ENCODE measurements around the gene MRM1. TPM values are rescaled to one million over a fixed set of nuclear protein-coding genes. Genes with fewer than 3 reads are reported as not detected.

Gene MRM1
- polyA plus RNA-seq, 2 donors, result 4.6 to 6.1 TPM

- Histone ChIP-seq H3K27me3 (ENCODE audit: control insufficient read depth in 1 of 2, insufficient read depth in 2 of 2, low read length in 2 of 2) (peaks cover 6 to 24% of the 10 kb centered on the region in 2 donors), H3K4me3 (ENCODE audit: low read depth in 1 of 2, low read length in 2 of 2) (peak overlapping the region; percentile 4 to 23), H3K9me3 (ENCODE audit: control insufficient read depth in 2 of 2, insufficient read depth in 1 of 2, low read depth in 1 of 2, low read length in 1 of 2) (no peaks in the 10 kb centered on the region), H3K4me1 (ENCODE audit: control insufficient read depth in 2 of 2, insufficient read depth in 2 of 2, low read length in 1 of 2) (peaks cover 0 to 8% of the 10 kb centered on the region in 2 donors), H3K27ac (ENCODE audit: low read depth in 2 of 2, low read length in 1 of 2) (no peak overlapping the region), H3K36me3 (ENCODE audit: control insufficient read depth in 2 of 2, insufficient read depth in 2 of 2, low read length in 1 of 2) (no peaks in the 10 kb centered on the region)
- 4 to 5% methylated on average over 38 to 43 of the region's 43 CpGs for WGBS, 2 donors
Measured at GRCh38 chr17:36641331-36641876, 40.0 kb downstream of the MRM1 start.

DNA sequence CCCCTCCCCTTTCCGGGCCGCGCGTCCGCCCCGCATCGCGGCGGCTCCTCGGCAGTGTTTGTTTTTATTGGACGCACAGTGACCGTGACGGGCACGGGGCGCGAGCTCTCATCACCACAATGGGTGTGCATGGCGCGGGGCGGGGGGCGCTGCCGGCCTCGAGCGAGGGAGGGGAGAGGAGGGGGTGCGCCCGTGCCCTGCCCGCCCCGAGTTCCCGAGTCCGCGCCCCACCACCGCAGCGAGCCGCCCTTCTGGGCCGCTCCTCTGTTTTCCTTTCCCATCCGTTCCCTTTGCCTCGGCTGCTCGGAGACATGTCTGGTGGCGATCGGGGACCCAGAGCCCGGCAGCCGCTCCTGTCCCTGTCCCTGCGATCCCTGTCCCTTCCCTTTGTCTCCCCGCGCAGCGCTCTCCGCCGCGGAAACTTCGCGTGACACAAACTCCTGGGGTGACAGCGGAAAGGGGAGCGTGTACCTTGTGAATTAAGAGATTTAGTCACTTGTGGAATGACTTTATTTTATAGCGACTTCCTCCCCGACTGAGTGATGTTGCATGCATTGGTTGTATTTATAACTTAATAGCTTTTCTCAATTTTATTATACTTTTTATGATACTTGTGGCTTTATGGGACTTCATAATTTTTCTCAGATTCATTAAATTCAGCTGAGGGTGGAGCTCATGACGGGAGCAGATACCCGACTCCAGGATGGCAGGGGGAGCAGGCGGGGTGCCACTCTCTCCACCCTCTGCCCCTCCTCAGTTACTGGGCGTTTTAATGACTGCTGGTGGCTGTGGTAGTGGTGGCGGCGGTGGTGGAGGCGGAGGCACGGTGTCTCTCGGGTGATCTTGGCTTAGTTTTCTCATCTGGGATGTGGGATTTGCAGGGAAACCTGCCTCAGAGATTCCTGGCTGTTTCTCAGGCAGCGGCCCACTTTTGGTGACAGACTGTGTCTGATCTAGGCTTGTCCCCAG lies 40.8 kb downstream of the MRM1 start:
- Histone ChIP-seq H3K4me3 (ENCODE audit: low read depth in 1 of 2, low read length in 2 of 2) (peak overlapping the region in 1 of 2 donors; percentile 23), H3K4me1 (ENCODE audit: control insufficient read depth in 2 of 2, insufficient read depth in 2 of 2, low read length in 1 of 2) (peaks cover 0 to 8% of the 10 kb centered on the region in 2 donors), H3K27me3 (ENCODE audit: control insufficient read depth in 1 of 2, insufficient read depth in 2 of 2, low read length in 2 of 2) (peaks cover 6 to 24% of the 10 kb centered on the region in 2 donors), H3K36me3 (ENCODE audit: control insufficient read depth in 2 of 2, insufficient read depth in 2 of 2, low read length in 1 of 2) (no peaks in the 10 kb centered on the region), H3K9me3 (ENCODE audit: control insufficient read depth in 2 of 2, insufficient read depth in 1 of 2, low read depth in 1 of 2, low read length in 1 of 2) (no peaks in the 10 kb centered on the region), H3K27ac (ENCODE audit: low read depth in 2 of 2, low read length in 1 of 2) (no peak overlapping the region)
- 3 to 6% methylated on average over 51 to 64 of the region's 64 CpGs for WGBS, 2 donors

DNA sequence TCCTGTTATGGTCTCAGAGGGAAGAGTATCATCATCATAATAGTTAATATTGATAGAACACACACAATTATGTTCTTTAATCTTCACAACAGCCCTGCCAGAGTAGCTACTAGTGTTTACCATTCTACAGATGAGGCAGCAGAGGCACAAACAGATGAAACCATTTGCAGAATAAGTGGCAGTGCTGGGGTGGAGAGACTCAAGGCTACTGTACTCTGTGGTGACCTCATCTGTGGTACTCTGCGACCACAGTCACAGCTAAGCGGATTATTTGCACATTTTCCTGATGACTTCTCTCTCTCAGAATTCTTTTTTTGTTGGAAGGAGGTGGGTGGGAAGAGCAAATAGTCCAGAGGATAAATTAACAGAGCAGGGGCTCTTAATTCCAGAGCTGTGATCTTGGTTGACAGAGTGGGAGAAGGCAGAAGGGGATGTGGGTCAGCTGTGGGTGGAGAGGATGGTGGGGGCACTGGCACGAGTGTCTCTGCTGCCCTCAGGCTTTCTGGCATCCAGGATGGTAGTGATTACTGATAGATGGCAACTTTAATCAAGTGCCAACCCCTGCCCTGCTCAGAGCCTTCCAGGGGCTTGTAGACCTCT lies 41.8 kb downstream of the MRM1 start:
- Histone ChIP-seq H3K27me3 (ENCODE audit: control insufficient read depth in 1 of 2, insufficient read depth in 2 of 2, low read length in 2 of 2) (peaks cover 6 to 24% of the 10 kb centered on the region in 2 donors), H3K36me3 (ENCODE audit: control insufficient read depth in 2 of 2, insufficient read depth in 2 of 2, low read length in 1 of 2) (no peaks in the 10 kb centered on the region), H3K4me3 (ENCODE audit: low read depth in 1 of 2, low read length in 2 of 2) (no peak overlapping the region), H3K4me1 (ENCODE audit: control insufficient read depth in 2 of 2, insufficient read depth in 2 of 2, low read length in 1 of 2) (peaks cover 0 to 8% of the 10 kb centered on the region in 2 donors), H3K27ac (ENCODE audit: low read depth in 2 of 2, low read length in 1 of 2) (no peak overlapping the region), H3K9me3 (ENCODE audit: control insufficient read depth in 2 of 2, insufficient read depth in 1 of 2, low read depth in 1 of 2, low read length in 1 of 2) (peaks cover 0 to 3% of the 10 kb centered on the region in 2 donors)
- 60 to 69% methylated on average over 3 of the region's 3 CpGs for WGBS, 2 donors

DNA sequence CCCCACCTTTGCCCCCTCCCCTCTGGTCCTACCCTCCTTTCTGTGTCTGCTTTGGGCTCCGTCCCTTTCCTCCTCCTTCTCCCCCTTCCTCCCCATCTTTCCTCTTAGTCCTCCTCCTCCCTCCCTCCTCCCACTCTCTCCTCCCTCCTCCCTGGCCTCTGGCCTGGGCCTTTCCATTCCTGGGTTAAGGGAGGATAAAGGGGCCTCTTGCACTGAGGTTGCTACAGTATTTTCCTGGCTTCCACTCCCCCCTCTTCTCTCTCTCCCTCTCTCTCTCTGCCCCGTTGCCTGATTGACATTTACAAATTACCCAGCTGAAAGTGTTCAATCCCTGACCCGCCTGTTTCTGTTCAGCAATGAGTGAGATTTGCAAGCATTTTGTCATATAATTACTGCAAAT lies 44.0 kb downstream of the MRM1 start:
- Histone ChIP-seq H3K27ac (ENCODE audit: low read depth in 2 of 2, low read length in 1 of 2) (no peak overlapping the region), H3K9me3 (ENCODE audit: control insufficient read depth in 2 of 2, insufficient read depth in 1 of 2, low read depth in 1 of 2, low read length in 1 of 2) (peaks cover 0 to 3% of the 10 kb centered on the region in 2 donors), H3K27me3 (ENCODE audit: control insufficient read depth in 1 of 2, insufficient read depth in 2 of 2, low read length in 2 of 2) (peaks cover 6 to 21% of the 10 kb centered on the region in 2 donors), H3K4me1 (ENCODE audit: control insufficient read depth in 2 of 2, insufficient read depth in 2 of 2, low read length in 1 of 2) (peaks cover 0 to 8% of the 10 kb centered on the region in 2 donors), H3K36me3 (ENCODE audit: control insufficient read depth in 2 of 2, insufficient read depth in 2 of 2, low read length in 1 of 2) (no peaks in the 10 kb centered on the region), H3K4me3 (ENCODE audit: low read depth in 1 of 2, low read length in 2 of 2) (no peak overlapping the region)
- WGBS, 2 donors, result 46 to 58% methylated on average over 3 of the region's 3 CpGs

GRCh38 chr17:36647636-36648035 lies 46.3 kb downstream of the MRM1 start:
- H3K27me3 ChIP-seq (ENCODE audit: control insufficient read depth in 1 of 2, insufficient read depth in 2 of 2, low read length in 2 of 2), result peaks cover 3 to 10% of the 10 kb centered on the region in 2 donors
- no peak overlapping the region for H3K27ac ChIP-seq (ENCODE audit: low read depth in 2 of 2, low read length in 1 of 2)
- peaks cover 0 to 3% of the 10 kb centered on the region in 2 donors for H3K9me3 ChIP-seq (ENCODE audit: control insufficient read depth in 2 of 2, insufficient read depth in 1 of 2, low read depth in 1 of 2, low read length in 1 of 2)
- no peaks in the 10 kb centered on the region for H3K36me3 ChIP-seq (ENCODE audit: control insufficient read depth in 2 of 2, insufficient read depth in 2 of 2, low read length in 1 of 2)
- H3K4me1 ChIP-seq (ENCODE audit: control insufficient read depth in 2 of 2, insufficient read depth in 2 of 2, low read length in 1 of 2), result no peaks in the 10 kb centered on the region
- H3K4me3 ChIP-seq (ENCODE audit: low read depth in 1 of 2, low read length in 2 of 2), result no peak overlapping the region
- 18 to 23% methylated on average over 4 of the region's 4 CpGs for WGBS, 2 donors

DNA sequence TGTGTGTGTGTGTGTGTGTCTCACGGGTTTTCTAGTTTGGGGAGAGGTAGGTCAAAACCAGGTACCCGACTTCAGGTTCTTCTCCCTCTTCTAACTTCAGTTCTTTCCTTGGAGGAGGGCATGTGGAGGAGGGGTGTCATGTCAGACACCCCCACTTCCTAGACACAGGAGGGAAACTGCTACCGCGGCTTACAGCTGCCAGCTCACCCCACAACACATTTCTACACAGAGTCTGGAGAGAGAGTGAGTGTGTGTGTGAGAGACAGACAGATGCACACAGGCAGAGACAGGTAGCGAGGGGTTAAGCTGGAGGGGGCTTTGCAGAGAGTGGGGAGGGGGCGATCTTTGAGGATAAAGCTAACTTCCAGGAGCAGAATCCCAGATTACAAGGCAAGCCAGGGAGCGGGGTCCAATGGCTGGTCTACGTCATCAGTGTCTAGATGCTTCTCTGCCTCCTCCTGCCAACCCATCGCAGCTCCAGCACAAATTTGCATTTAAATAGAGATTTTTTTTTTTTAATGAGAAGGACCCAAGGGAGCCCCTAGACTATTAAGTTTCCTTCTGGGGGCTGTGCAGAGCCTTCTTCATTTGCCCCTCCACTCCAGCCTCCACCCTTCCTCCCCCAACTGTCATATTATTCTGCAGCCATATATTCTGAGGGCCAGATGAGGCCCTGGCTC lies 48.9 kb downstream of the MRM1 start:
- H3K4me3 ChIP-seq (ENCODE audit: low read depth in 1 of 2, low read length in 2 of 2), result no peak overlapping the region
- no peak overlapping the region for H3K27ac ChIP-seq (ENCODE audit: low read depth in 2 of 2, low read length in 1 of 2)
- WGBS, 2 donors, result 36 to 47% methylated on average over 9 of the region's 9 CpGs
- H3K27me3 ChIP-seq (ENCODE audit: control insufficient read depth in 1 of 2, insufficient read depth in 2 of 2, low read length in 2 of 2), result no peaks in the 10 kb centered on the region
- H3K9me3 ChIP-seq (ENCODE audit: control insufficient read depth in 2 of 2, insufficient read depth in 1 of 2, low read depth in 1 of 2, low read length in 1 of 2), result peaks cover 0 to 3% of the 10 kb centered on the region in 2 donors
- H3K4me1 ChIP-seq (ENCODE audit: control insufficient read depth in 2 of 2, insufficient read depth in 2 of 2, low read length in 1 of 2), result no peaks in the 10 kb centered on the region
- no peaks in the 10 kb centered on the region for H3K36me3 ChIP-seq (ENCODE audit: control insufficient read depth in 2 of 2, insufficient read depth in 2 of 2, low read length in 1 of 2)

- Histone ChIP-seq H3K4me3 (ENCODE audit: low read depth in 1 of 2, low read length in 2 of 2) (no peak overlapping the region), H3K27ac (ENCODE audit: low read depth in 2 of 2, low read length in 1 of 2) (no peak overlapping the region), H3K27me3 (ENCODE audit: control insufficient read depth in 1 of 2, insufficient read depth in 2 of 2, low read length in 2 of 2) (peaks cover 0 to 9% of the 10 kb centered on the region in 2 donors), H3K4me1 (ENCODE audit: control insufficient read depth in 2 of 2, insufficient read depth in 2 of 2, low read length in 1 of 2) (peaks cover 0 to 3% of the 10 kb centered on the region in 2 donors), H3K9me3 (ENCODE audit: control insufficient read depth in 2 of 2, insufficient read depth in 1 of 2, low read depth in 1 of 2, low read length in 1 of 2) (no peaks in the 10 kb centered on the region), H3K36me3 (ENCODE audit: control insufficient read depth in 2 of 2, insufficient read depth in 2 of 2, low read length in 1 of 2) (no peaks in the 10 kb centered on the region)
- WGBS, 2 donors, result 73 to 84% methylated on average over 3 of the region's 3 CpGs
Measured at GRCh38 chr17:36653374-36653773, 52.0 kb downstream of the MRM1 start.

GRCh38 chr17:36653856-36654255 lies 52.5 kb downstream of the MRM1 start:
- H3K27me3 ChIP-seq (ENCODE audit: control insufficient read depth in 1 of 2, insufficient read depth in 2 of 2, low read length in 2 of 2), result peaks cover 0 to 9% of the 10 kb centered on the region in 2 donors
- 73 to 76% methylated on average over 13 of the region's 13 CpGs for WGBS, 2 donors

DNA sequence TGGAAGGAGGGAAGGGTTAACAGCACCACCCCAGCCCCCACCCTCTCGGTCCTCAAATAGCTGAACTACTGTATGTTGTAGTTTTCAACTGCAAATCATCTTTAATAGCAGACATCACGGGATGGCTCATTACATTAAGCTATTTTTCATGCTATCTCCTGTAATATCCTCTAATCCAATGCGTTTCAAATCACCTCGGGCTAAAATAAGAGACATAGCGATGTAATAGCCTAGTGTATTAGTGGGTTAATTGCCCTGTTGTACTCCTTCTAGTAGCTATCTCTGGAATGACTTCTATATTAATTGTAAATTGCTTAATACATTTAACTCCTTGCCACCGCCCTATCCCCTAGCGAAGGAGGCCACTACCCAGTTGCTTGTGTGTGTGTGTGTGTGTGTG lies 54.3 kb downstream of the MRM1 start:
- H3K27me3 ChIP-seq (ENCODE audit: control insufficient read depth in 1 of 2, insufficient read depth in 2 of 2, low read length in 2 of 2), result peaks cover 4 to 9% of the 10 kb centered on the region in 2 donors
- WGBS, 2 donors, result 77 to 80% methylated on average over 7 of the region's 7 CpGs
- H3K9me3 ChIP-seq (ENCODE audit: control insufficient read depth in 2 of 2, insufficient read depth in 1 of 2, low read depth in 1 of 2, low read length in 1 of 2), result no peaks in the 10 kb centered on the region
- H3K4me1 ChIP-seq (ENCODE audit: control insufficient read depth in 2 of 2, insufficient read depth in 2 of 2, low read length in 1 of 2), result peaks cover 0 to 3% of the 10 kb centered on the region in 2 donors
- no peak overlapping the region for H3K27ac ChIP-seq (ENCODE audit: low read depth in 2 of 2, low read length in 1 of 2)
- H3K4me3 ChIP-seq (ENCODE audit: low read depth in 1 of 2, low read length in 2 of 2), result no peak overlapping the region
- H3K36me3 ChIP-seq (ENCODE audit: control insufficient read depth in 2 of 2, insufficient read depth in 2 of 2, low read length in 1 of 2), result no peaks in the 10 kb centered on the region

More at GRCh38 chr17:36653856-36654255, 52.5 kb downstream of the MRM1 start:
- H3K4me1 ChIP-seq (ENCODE audit: control insufficient read depth in 2 of 2, insufficient read depth in 2 of 2, low read length in 1 of 2), result peaks cover 0 to 3% of the 10 kb centered on the region in 2 donors
- H3K9me3 ChIP-seq (ENCODE audit: control insufficient read depth in 2 of 2, insufficient read depth in 1 of 2, low read depth in 1 of 2, low read length in 1 of 2), result no peaks in the 10 kb centered on the region
- no peak overlapping the region for H3K4me3 ChIP-seq (ENCODE audit: low read depth in 1 of 2, low read length in 2 of 2)
- no peak overlapping the region for H3K27ac ChIP-seq (ENCODE audit: low read depth in 2 of 2, low read length in 1 of 2)
- H3K36me3 ChIP-seq (ENCODE audit: control insufficient read depth in 2 of 2, insufficient read depth in 2 of 2, low read length in 1 of 2), result no peaks in the 10 kb centered on the region
